ENCODE data around the gene TBCK.
"Not testable (repeated sequence)": the region's sequence is repeated elsewhere in the genome, so short reads cannot be mapped to it uniquely, and the experiment has no call there.

Gene TBCK

GRCh38 chr4:106136777-106137331 is 179.2 kb downstream of the TBCK start:
- H3F3A ChIP-seq (ENCODE audit: low read depth) = no peaks in the 10 kb centered on the region
- no peaks in the 10 kb centered on the region for H3K4me1 ChIP-seq (ENCODE audit: insufficient read depth, low read length, poor library complexity, severe bottlenecking)
- H3K79me2 ChIP-seq (ENCODE audit: insufficient read depth, low read length) = no peaks in the 10 kb centered on the region
- TF ChIP-seq EZH2phosphoT487 (IDR thresholded peaks at IDR 0.05; ENCODE audit: borderline replicate concordance) = no peak
- no peak for TF ChIP-seq CTCF (conservative IDR thresholded peaks at IDR 0.05; ENCODE audit: low read length)
- no peaks in the 10 kb centered on the region for H3K9me2 ChIP-seq (replicated peaks; ENCODE audit: low read depth, low read length)
- peaks cover 8% of the 10 kb centered on the region; the same call in 1 of the 2 replicates for H3K9me3 ChIP-seq (ENCODE audit: insufficient read depth, low read depth, low read length)
- H2AFZ ChIP-seq (ENCODE audit: low read length) = no peak overlapping the region
- H3K4me2 ChIP-seq (ENCODE audit: low read depth, low read length, poor library complexity, severe bottlenecking) = no peak overlapping the region
- peaks cover 5% of the 10 kb centered on the region; the same call in 1 of the 2 replicates for H3K36me3 ChIP-seq (ENCODE audit: insufficient read depth, low read length)
- H3K9ac ChIP-seq (ENCODE audit: low read depth, low read length, poor library complexity, severe bottlenecking) = no peak overlapping the region
- H4K20me1 ChIP-seq (ENCODE audit: insufficient read depth, low read length, poor library complexity, severe bottlenecking) = no peaks in the 10 kb centered on the region
- no peaks in the 10 kb centered on the region for H3K27me3 ChIP-seq (ENCODE audit: insufficient read depth, low read length, poor library complexity, severe bottlenecking)
- H3K4me3 ChIP-seq (ENCODE audit: low read length, poor library complexity, severe bottlenecking) = no peak overlapping the region

DNA sequence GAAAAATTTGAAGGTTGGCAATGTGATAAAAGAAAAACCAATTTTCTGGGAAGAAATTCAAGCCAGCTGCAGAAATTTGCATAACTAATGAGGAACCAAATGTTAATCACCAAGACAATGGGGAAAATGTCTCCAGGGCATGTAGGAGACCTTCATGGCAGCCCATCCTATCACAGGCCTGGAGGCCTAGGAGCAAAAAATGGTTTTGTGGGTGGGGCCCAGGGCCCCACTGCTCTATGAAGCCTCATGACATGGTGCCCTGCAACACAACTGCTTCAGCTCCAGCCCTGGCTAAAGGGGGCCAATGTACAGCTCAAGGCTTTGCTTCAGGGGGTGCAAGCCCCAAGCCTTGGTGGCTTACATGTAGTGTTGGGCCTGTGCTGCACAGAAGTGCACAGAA is 184.0 kb downstream of the TBCK start:
- H3K4me2 ChIP-seq (ENCODE audit: low read depth, low read length, poor library complexity, severe bottlenecking) = no peak overlapping the region
- no peak overlapping the region for H2AFZ ChIP-seq (ENCODE audit: low read length)
- no peak overlapping the region for H3K9ac ChIP-seq (ENCODE audit: low read depth, low read length, poor library complexity, severe bottlenecking)
- no peaks in the 10 kb centered on the region for H4K20me1 ChIP-seq (ENCODE audit: insufficient read depth, low read length, poor library complexity, severe bottlenecking)
- H3K27me3 ChIP-seq (ENCODE audit: insufficient read depth, low read length, poor library complexity, severe bottlenecking) = no peaks in the 10 kb centered on the region
- H3K9me2 ChIP-seq (replicated peaks; ENCODE audit: low read depth, low read length) = no peaks in the 10 kb centered on the region
- no peaks in the 10 kb centered on the region for H3K79me2 ChIP-seq (ENCODE audit: insufficient read depth, low read length)
- TF ChIP-seq CTCF (conservative IDR thresholded peaks at IDR 0.05; ENCODE audit: low read length) (no peak), EZH2phosphoT487 (IDR thresholded peaks at IDR 0.05; ENCODE audit: borderline replicate concordance) (no peak)
- peaks cover 13% of the 10 kb centered on the region; the same call in 1 of the 2 replicates for H3K9me3 ChIP-seq (ENCODE audit: insufficient read depth, low read depth, low read length)
- H3K36me3 ChIP-seq (ENCODE audit: insufficient read depth, low read length) = peaks cover 7% of the 10 kb centered on the region; the same call in 1 of the 2 replicates
- no peak overlapping the region for H3K4me3 ChIP-seq (ENCODE audit: low read length, poor library complexity, severe bottlenecking)
- H3K4me1 ChIP-seq (ENCODE audit: insufficient read depth, low read length, poor library complexity, severe bottlenecking) = no peaks in the 10 kb centered on the region
- H3F3A ChIP-seq (ENCODE audit: low read depth) = no peaks in the 10 kb centered on the region

DNA sequence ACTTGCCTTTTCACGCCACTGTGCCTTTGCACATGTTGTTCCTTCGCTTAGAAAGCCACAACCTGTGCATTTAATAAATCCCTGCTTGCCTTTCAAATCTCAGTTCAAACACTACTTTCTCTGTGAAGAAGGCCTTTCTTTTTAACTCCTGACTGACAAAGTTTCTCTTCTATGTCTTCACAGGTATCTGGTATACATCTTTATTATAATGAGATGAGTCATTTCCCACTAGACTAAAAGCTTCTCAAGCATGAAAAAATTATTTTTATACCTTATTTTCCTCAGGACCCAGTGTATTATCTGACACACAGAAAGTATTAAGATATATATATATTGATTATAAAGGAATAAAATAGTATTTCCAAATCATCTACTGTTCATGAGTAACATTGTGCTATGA is 189.9 kb downstream of the TBCK start:
- H3K4me3 ChIP-seq (ENCODE audit: low read length, poor library complexity, severe bottlenecking) = no peak overlapping the region
- no peak for TF ChIP-seq EZH2phosphoT487 (IDR thresholded peaks at IDR 0.05; ENCODE audit: borderline replicate concordance)
- TF ChIP-seq CTCF (conservative IDR thresholded peaks at IDR 0.05; ENCODE audit: low read length) = no peak
- H3K79me2 ChIP-seq (ENCODE audit: insufficient read depth, low read length) = no peaks in the 10 kb centered on the region
- H2AFZ ChIP-seq (ENCODE audit: low read length) = no peak overlapping the region
- no peaks in the 10 kb centered on the region for H3K9me2 ChIP-seq (replicated peaks; ENCODE audit: low read depth, low read length)
- H3K36me3 ChIP-seq (ENCODE audit: insufficient read depth, low read length) = no peaks in the 10 kb centered on the region
- H3F3A ChIP-seq (ENCODE audit: low read depth) = peaks cover 3% of the 10 kb centered on the region; the same call in 1 of the 2 replicates
- no peaks in the 10 kb centered on the region for H3K27me3 ChIP-seq (ENCODE audit: insufficient read depth, low read length, poor library complexity, severe bottlenecking)
- no peak overlapping the region for H3K9ac ChIP-seq (ENCODE audit: low read depth, low read length, poor library complexity, severe bottlenecking)
- H3K4me2 ChIP-seq (ENCODE audit: low read depth, low read length, poor library complexity, severe bottlenecking) = no peak overlapping the region
- no peaks in the 10 kb centered on the region for H3K4me1 ChIP-seq (ENCODE audit: insufficient read depth, low read length, poor library complexity, severe bottlenecking)
- H4K20me1 ChIP-seq (ENCODE audit: insufficient read depth, low read length, poor library complexity, severe bottlenecking) = no peaks in the 10 kb centered on the region
- no peaks in the 10 kb centered on the region for H3K9me3 ChIP-seq (ENCODE audit: insufficient read depth, low read depth, low read length)

DNA sequence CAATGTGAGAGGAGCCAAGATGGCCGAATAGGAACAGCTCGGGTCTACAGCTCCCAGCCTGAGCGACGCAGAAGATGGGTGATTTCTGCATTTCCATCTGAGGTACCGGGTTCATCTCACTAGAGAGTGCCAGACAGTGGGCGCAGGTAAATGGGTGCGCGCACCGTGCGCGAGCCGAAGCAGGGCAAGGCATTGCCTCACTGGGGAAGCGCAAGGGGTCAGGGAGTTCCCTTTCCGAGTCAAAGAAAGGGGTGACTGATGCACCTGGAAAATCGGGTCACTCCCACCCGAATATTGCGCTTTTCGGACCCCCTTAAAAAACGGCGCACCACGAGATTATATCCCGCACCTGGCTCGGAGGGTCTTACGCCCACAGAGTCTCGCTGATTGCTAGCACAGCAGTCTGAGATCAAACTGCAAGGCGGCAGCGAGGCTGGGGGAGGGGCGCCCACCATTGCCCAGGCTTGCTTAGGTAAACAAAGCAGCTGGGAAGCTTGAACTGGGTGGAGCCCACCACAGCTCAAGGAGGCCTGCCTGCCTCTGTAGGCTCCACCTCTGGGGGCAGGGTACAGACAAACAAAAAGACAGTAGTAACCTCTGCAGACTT is 196.0 kb downstream of the TBCK start:
- H3K4me2 ChIP-seq (ENCODE audit: low read depth, low read length, poor library complexity, severe bottlenecking) = not testable (repeated sequence)

More for the DNA sequence above, 196.0 kb downstream of the TBCK start:
- H3K79me2 ChIP-seq (ENCODE audit: insufficient read depth, low read length); H3K4me1 ChIP-seq (ENCODE audit: insufficient read depth, low read length, poor library complexity, severe bottlenecking); H3K4me3 ChIP-seq (ENCODE audit: low read length, poor library complexity, severe bottlenecking); H3K27me3 ChIP-seq (ENCODE audit: insufficient read depth, low read length, poor library complexity, severe bottlenecking); H4K20me1 ChIP-seq (ENCODE audit: insufficient read depth, low read length, poor library complexity, severe bottlenecking); H2AFZ ChIP-seq (ENCODE audit: low read length); H3K9me3 ChIP-seq (ENCODE audit: insufficient read depth, low read depth, low read length); H3K9me2 ChIP-seq (replicated peaks; ENCODE audit: low read depth, low read length); H3K9ac ChIP-seq (ENCODE audit: low read depth, low read length, poor library complexity, severe bottlenecking); H3K36me3 ChIP-seq (ENCODE audit: insufficient read depth, low read length); H3F3A ChIP-seq (ENCODE audit: low read depth): not testable (repeated sequence)

All from Loucy (cell line).